Keratinocyte (primary cell): ENCODE measurements around the gene SERGEF. TPM values are rescaled to one million over a fixed set of nuclear protein-coding genes. Genes with fewer than 3 reads are reported as not detected.

Experiments
- DNase-seq: peaks from one replicate; pipeline ENCODE4 v3.0.0-alpha.2; 2011; ENCODE audit warnings: low read depth, missing footprints, low spot score
- FAIRE-seq: peaks from 2 replicates; lab custom pipeline; 2011; peaks lifted over from hg19 to GRCh38; lab: Jason Lieb, UNC
- H2AFZ ChIP-seq: 2 replicates; pipeline ENCODE4 v1.6.0; 2012; ENCODE audit warnings: low read length, control low read depth, inconsistent platforms; ENCODE audit not compliant: control insufficient read depth
- H3K27ac ChIP-seq: 2 replicates; pipeline ENCODE4 v1.5.1; 2011; ENCODE audit warnings: low read length; ENCODE audit not compliant: control insufficient read depth, insufficient read depth
- H3K27me3 ChIP-seq: 3 replicates; pipeline ENCODE4 v1.6.0; 2011; ENCODE audit warnings: low read length; ENCODE audit not compliant: control insufficient read depth, insufficient read depth; ENCODE audit errors: extremely low read depth
- H3K36me3 ChIP-seq, 2 experiments: 2 replicates in 1 of 2; 3 replicates in 1 of 2; pipeline ENCODE4 v1.5.1; 2011; ENCODE audit warnings: low read length in 2 of 2, mild to moderate bottlenecking in 1 of 2; ENCODE audit not compliant: control insufficient read depth in 2 of 2, insufficient read depth in 2 of 2; ENCODE audit errors: extremely low read depth in 1 of 2
- H3K4me1 ChIP-seq: 3 replicates; pipeline ENCODE4 v1.5.1; 2011; ENCODE audit warnings: low read length; ENCODE audit not compliant: control insufficient read depth, insufficient read depth; ENCODE audit errors: extremely low read depth
- H3K4me2 ChIP-seq: 3 replicates; pipeline ENCODE4 v1.6.0; 2011; ENCODE audit warnings: low read depth, low read length; ENCODE audit not compliant: control insufficient read depth, insufficient read depth; ENCODE audit errors: extremely low read depth
- H3K4me3 ChIP-seq, 3 experiments: fragments of 200-600 bp in 1 of 3; sonication (generic) in 1 of 3; 2 replicates in 2 of 3; 3 replicates in 1 of 3; pipeline ENCODE4 v1.5.1; 2011 to 2016; ENCODE audit warnings: low read length in 3 of 3, mild to moderate bottlenecking in 3 of 3, control low read depth in 2 of 3, inconsistent platforms in 1 of 3, low read depth in 1 of 3, mixed read lengths in 1 of 3, mixed run types in 1 of 3, moderate library complexity in 1 of 3; ENCODE audit not compliant: control insufficient read depth in 2 of 3, insufficient read depth in 2 of 3; ENCODE audit errors: extremely low read depth in 1 of 3
- H3K79me2 ChIP-seq: 2 replicates; pipeline ENCODE4 v1.6.0; 2012; ENCODE audit warnings: low read length; ENCODE audit not compliant: control insufficient read depth, insufficient read depth
- H3K9ac ChIP-seq: 3 replicates; pipeline ENCODE4 v1.6.0; 2011; ENCODE audit warnings: low read length; ENCODE audit not compliant: control insufficient read depth, insufficient read depth; ENCODE audit errors: extremely low read depth
- H3K9me1 ChIP-seq: 3 replicates; pipeline ENCODE4 v1.6.0; 2011; ENCODE audit warnings: low read length; ENCODE audit not compliant: control insufficient read depth, insufficient read depth; ENCODE audit errors: extremely low read depth
- H3K9me3 ChIP-seq: 2 replicates; pipeline ENCODE4 v1.5.1; 2012; ENCODE audit warnings: low read depth, low read length; ENCODE audit not compliant: control insufficient read depth
- H4K20me1 ChIP-seq: 3 replicates; pipeline ENCODE4 v1.6.0; 2011; ENCODE audit warnings: low read length; ENCODE audit not compliant: control insufficient read depth, insufficient read depth; ENCODE audit errors: extremely low read depth
- EZH2 ChIP-seq: IDR thresholded peaks from one replicate; pipeline ENCODE4 v1.6.1; 2012; ENCODE audit warnings: inconsistent platforms, mild to moderate bottlenecking, low read length, moderate library complexity
- dilution Hi-C: fragments of 300-500 bp; cut with MboI; formaldehyde crosslinking; loops from one replicate; pipeline ENCODE4 v1.7.0; 2020; ENCODE audit warnings: low sequenced_read_pairs; ENCODE audit not compliant: extremely low pct_ligation_motif_present
- polyA plus RNA-seq, 5 experiments: library from polyadenylated mRNA; depleted of rRNA in 3 of 5; stranded (reverse) in 3 of 5; stranded (forward) in 1 of 5; unstranded in 1 of 5; fragments of >200 nt; gene quantifications; 1 replicate in 1 of 5; 2 replicates in 3 of 5; 3 replicates in 1 of 5; pipeline versions ENCODE4 v1.2.1 to v1.2.3, GENCODE V29; 2011 to 2012; ENCODE audit warnings: missing spikeins in 2 of 5, low read depth in 1 of 5, low replicate concordance in 1 of 5
- TF ChIP-seq, protein P1 (sequence below), 3 experiments: IDR thresholded peaks in 1 of 3; conservative IDR thresholded peaks in 1 of 3; optimal IDR thresholded peaks in 1 of 3; 2 replicates in 2 of 3; 3 replicates in 1 of 3; pipeline versions ENCODE3 to v1.5.1; 2011; ENCODE audit warnings: low read length in 3 of 3, mild to moderate bottlenecking in 3 of 3, moderate library complexity in 2 of 3, control low read depth in 1 of 3, inconsistent platforms in 1 of 3; ENCODE audit not compliant: insufficient read depth in 2 of 3; ENCODE audit errors: extremely low read depth in 1 of 3

Gene SERGEF
- polyA plus RNA-seq, 1 donor (not counting 4 experiments of a cell fraction or from before 2014, with no cell fraction given) = 15.6 TPM

DNA sequence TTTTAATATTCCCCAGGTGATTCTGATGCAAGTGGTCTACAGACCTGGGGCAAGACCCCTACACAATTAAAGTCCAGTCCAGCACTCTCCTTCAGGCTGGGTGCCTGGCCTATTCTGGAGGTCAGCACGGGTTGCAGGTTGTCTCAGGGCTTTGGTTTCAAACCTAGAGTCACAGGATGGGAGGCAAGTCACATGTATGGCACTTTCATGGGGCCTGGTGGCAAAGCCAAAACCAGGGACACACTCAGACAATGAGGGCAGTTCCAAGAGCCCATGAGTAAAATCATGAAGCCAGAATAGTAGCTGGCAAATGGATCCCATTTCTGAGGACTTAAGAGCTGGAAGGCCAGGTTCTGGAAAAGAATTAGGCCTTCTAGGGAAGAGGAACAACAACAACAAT, 181.6 kb downstream of the SERGEF start:
- Histone ChIP-seq H3K79me2 (no peaks in the 10 kb centered on the region), H3K9ac (no peak overlapping the region), H3K9me1 (no peaks in the 10 kb centered on the region), H3K4me1 (no peaks in the 10 kb centered on the region), H3K27me3 (no peaks in the 10 kb centered on the region), H3K4me3 (no peak overlapping the region), H4K20me1 (no peaks in the 10 kb centered on the region), H3K27ac (no peak overlapping the region), H2AFZ (no peak overlapping the region), H3K9me3 (no peaks in the 10 kb centered on the region), H3K4me2 (no peak overlapping the region), H3K36me3 (no peaks in the 10 kb centered on the region)
- FAIRE-seq (no peak), DNase-seq (no peak)
- dilution Hi-C loops = no loop called here
- TF ChIP-seq EZH2 = no peak
- TF ChIP-seq, protein P1, sequence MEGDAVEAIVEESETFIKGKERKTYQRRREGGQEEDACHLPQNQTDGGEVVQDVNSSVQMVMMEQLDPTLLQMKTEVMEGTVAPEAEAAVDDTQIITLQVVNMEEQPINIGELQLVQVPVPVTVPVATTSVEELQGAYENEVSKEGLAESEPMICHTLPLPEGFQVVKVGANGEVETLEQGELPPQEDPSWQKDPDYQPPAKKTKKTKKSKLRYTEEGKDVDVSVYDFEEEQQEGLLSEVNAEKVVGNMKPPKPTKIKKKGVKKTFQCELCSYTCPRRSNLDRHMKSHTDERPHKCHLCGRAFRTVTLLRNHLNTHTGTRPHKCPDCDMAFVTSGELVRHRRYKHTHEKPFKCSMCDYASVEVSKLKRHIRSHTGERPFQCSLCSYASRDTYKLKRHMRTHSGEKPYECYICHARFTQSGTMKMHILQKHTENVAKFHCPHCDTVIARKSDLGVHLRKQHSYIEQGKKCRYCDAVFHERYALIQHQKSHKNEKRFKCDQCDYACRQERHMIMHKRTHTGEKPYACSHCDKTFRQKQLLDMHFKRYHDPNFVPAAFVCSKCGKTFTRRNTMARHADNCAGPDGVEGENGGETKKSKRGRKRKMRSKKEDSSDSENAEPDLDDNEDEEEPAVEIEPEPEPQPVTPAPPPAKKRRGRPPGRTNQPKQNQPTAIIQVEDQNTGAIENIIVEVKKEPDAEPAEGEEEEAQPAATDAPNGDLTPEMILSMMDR (optimal IDR thresholded peaks at IDR 0.05 in 1 of 3, IDR thresholded peaks at IDR 0.05 in 1 of 3, conservative IDR thresholded peaks at IDR 0.05 in 1 of 3; ENCODE audit: extremely low read depth in 1 of 3, insufficient read depth in 2 of 3, low read length in 3 of 3) = no peak

DNA sequence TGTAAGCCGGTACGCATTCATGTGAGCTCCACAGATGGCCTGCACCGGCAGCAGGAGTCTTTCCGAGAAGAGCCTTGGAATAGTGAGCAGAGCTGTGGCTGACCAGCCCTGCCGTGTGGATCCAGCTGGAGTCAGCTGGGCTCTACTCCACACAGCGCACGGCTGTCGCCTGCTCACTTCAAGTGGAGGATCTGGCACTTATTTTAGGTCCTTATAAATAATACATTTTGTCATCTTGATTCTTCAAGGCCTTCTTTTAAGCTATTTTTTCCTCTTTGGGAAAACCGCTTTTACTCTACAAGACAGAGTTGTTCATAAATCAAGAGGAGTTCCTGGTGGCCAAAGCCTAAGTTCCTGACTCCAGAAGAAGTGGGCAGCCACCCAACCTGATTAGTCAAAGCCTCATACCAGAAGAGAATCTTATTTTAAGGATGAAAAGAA, 184.5 kb downstream of the SERGEF start:
- no peak overlapping the region for H3K27ac ChIP-seq
- FAIRE-seq = no peak
- TF ChIP-seq EZH2 = no peak
- TF ChIP-seq, protein P1 (optimal IDR thresholded peaks at IDR 0.05 in 1 of 3, IDR thresholded peaks at IDR 0.05 in 1 of 3, conservative IDR thresholded peaks at IDR 0.05 in 1 of 3; ENCODE audit: extremely low read depth in 1 of 3, insufficient read depth in 2 of 3, low read length in 3 of 3) = no peak

More for the DNA sequence above, 184.5 kb downstream of the SERGEF start:
- Histone ChIP-seq H3K36me3 (no peaks in the 10 kb centered on the region), H3K4me2 (no peak overlapping the region), H3K9ac (no peak overlapping the region), H3K4me1 (no peaks in the 10 kb centered on the region), H3K9me3 (no peaks in the 10 kb centered on the region), H3K4me3 (no peak overlapping the region), H3K79me2 (no peaks in the 10 kb centered on the region), H3K9me1 (no peaks in the 10 kb centered on the region), H3K27me3 (no peaks in the 10 kb centered on the region), H2AFZ (no peak overlapping the region), H4K20me1 (no peaks in the 10 kb centered on the region)
- dilution Hi-C loops = no loop called here
- DNase-seq = no peak
